ENCODE data around the gene SLC39A6. TPM values are rescaled to one million over a fixed set of nuclear protein-coding genes. Genes with fewer than 3 reads are reported as not detected.
"Not testable (repeated sequence)": the region's sequence is repeated elsewhere in the genome, so short reads cannot be mapped to it uniquely, and the experiment has no call there.

Gene SLC39A6
- polyA plus RNA-seq, 1 of the 3 experiments (the other 2 are of a cell fraction) = 67.4 TPM

DNA sequence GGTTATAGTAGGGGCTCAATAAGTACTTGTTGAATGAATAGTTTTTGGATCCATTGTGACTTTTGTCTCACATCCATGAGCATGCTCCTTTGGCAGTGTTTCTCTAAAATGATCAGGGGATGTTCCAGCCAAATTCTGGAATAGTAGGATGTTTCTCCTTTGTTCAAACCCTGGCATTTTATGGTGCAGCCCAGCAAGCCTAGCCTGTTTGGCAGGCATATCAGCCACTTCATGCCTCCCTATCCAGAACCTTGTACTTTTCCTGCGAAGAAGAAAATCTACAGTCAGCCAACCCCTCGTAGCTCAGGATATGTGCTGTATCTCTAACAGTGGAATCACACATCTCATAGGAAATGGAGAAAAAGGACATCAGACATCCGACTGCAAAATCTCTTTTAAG lies 34.7 kb downstream of the SLC39A6 start:
- ChIA-PET POLR2A (no interaction called here), CTCF (interaction anchor here (0.8 to 7.7 kb wide), 5 partner anchors 9 to 715 kb away, joined by 4 to 136 read pairs (median 5); no protein-coding TSS in a partner anchor)
- Histone ChIP-seq H3K27me3 (ENCODE audit: insufficient read depth) (no peaks in the 10 kb centered on the region), H3K36me3 (replicated peaks in 1 of 2; ENCODE audit: control insufficient read depth in 1 of 2, insufficient read depth in 2 of 2, low read length in 1 of 2) (no peaks in the 10 kb centered on the region), H3K4me1 (ENCODE audit: control insufficient read depth in 1 of 2, insufficient read depth in 2 of 2, low read depth in 1 of 2, low read length in 1 of 2) (no peaks in the 10 kb centered on the region), H3K27ac (ENCODE audit: low read depth in 2 of 2, low read length in 1 of 2) (no peak overlapping the region), H3K4me3 (ENCODE audit: low read depth in 2 of 2, low read length in 1 of 2) (no peak overlapping the region), H4K20me1 (ENCODE audit: insufficient read depth) (no peaks in the 10 kb centered on the region), H3F3A (replicated peaks; ENCODE audit: insufficient read depth) (no peaks in the 10 kb centered on the region), H3K9me3 (no peaks in the 10 kb centered on the region), H3K79me2 (ENCODE audit: insufficient read depth) (no peaks in the 10 kb centered on the region), H3K4me2 (no peak overlapping the region), H2AFZ (ENCODE audit: low read depth) (no peak overlapping the region), H3K9ac (no peak overlapping the region), H3K9me2 (no peaks in the 10 kb centered on the region)
- TF ChIP-seq EZH2phosphoT487 (IDR thresholded peaks at IDR 0.05; ENCODE audit: borderline replicate concordance, low read depth) (no peak), GATA2 (CRISPR knock-in tag; IDR thresholded peaks at IDR 0.05) (no peak)
- TF ChIP-seq, protein P1, sequence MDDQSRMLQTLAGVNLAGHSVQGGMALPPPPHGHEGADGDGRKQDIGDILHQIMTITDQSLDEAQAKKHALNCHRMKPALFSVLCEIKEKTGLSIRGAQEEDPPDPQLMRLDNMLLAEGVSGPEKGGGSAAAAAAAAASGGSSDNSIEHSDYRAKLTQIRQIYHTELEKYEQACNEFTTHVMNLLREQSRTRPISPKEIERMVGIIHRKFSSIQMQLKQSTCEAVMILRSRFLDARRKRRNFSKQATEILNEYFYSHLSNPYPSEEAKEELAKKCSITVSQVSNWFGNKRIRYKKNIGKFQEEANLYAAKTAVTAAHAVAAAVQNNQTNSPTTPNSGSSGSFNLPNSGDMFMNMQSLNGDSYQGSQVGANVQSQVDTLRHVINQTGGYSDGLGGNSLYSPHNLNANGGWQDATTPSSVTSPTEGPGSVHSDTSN (IDR thresholded peaks at IDR 0.05) = no peak
- TF ChIP-seq, protein P2, sequence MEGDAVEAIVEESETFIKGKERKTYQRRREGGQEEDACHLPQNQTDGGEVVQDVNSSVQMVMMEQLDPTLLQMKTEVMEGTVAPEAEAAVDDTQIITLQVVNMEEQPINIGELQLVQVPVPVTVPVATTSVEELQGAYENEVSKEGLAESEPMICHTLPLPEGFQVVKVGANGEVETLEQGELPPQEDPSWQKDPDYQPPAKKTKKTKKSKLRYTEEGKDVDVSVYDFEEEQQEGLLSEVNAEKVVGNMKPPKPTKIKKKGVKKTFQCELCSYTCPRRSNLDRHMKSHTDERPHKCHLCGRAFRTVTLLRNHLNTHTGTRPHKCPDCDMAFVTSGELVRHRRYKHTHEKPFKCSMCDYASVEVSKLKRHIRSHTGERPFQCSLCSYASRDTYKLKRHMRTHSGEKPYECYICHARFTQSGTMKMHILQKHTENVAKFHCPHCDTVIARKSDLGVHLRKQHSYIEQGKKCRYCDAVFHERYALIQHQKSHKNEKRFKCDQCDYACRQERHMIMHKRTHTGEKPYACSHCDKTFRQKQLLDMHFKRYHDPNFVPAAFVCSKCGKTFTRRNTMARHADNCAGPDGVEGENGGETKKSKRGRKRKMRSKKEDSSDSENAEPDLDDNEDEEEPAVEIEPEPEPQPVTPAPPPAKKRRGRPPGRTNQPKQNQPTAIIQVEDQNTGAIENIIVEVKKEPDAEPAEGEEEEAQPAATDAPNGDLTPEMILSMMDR (IDR thresholded peaks at IDR 0.05) = no peak
- DNase-seq = no peak
- 63% methylated on average over 3 of the region's 3 CpGs for WGBS (ENCODE audit: low lambda C conversion rate)

DNA sequence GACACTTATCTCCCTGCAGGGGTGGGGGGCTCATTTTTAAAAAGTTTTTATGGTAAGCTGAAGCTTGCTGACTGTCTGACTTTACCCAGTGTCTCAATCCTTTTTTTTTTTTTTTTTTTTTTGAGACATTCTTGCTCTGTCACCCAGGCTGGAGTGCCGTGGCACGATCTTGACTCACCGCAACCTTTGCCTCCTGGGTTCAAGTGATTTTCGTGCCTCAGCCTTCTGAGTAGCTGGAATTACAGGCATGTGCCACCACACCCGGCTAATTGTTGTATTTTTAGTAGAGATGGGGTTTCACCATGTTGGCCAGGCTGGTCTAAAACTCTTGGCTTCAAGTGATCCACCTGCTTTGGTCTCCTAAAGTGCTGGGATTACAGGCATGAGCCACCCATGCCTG lies 37.0 kb downstream of the SLC39A6 start:
- CTCF ChIA-PET, DNase-seq: not testable (repeated sequence)

DNA sequence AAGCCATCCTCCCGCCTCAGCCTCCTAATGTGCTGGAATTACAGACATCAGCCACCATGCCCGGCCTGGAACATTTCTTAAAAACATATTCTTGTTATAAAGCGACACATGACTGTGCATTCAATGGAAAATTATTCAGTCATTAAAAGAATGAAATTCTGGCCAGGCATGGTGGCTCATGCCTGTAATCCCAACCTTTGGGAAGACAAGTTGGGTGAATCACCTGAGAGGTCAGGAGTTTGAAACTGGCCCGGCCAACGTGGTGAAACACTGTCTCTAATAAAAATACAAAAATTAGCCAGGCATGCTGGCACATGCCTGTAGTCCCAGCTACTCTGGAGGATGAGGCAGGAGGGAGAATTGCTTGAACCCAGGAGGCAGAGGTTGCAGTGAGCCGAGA lies 40.1 kb downstream of the SLC39A6 start:
- no peaks in the 10 kb centered on the region for H3K36me3 ChIP-seq (replicated peaks in 1 of 2; ENCODE audit: control insufficient read depth in 1 of 2, insufficient read depth in 2 of 2, low read length in 1 of 2)
- H3K27ac ChIP-seq (ENCODE audit: low read depth in 2 of 2, low read length in 1 of 2) = no peak overlapping the region
- H3K9me2 ChIP-seq = no peaks in the 10 kb centered on the region
- no peak for DNase-seq
- POLR2A ChIA-PET = no interaction called here
- H3K4me2 ChIP-seq = no peak overlapping the region
- no peaks in the 10 kb centered on the region for H3F3A ChIP-seq (replicated peaks; ENCODE audit: insufficient read depth)
- no peak overlapping the region for H3K9ac ChIP-seq
- 77% methylated on average over 6 of the region's 6 CpGs for WGBS (ENCODE audit: low lambda C conversion rate)
- H3K4me3 ChIP-seq (ENCODE audit: low read depth in 2 of 2, low read length in 1 of 2) = no peak overlapping the region
- H3K27me3 ChIP-seq (ENCODE audit: insufficient read depth) = no peaks in the 10 kb centered on the region
- CTCF ChIA-PET = no interaction called here
- no peaks in the 10 kb centered on the region for H3K4me1 ChIP-seq (ENCODE audit: control insufficient read depth in 1 of 2, insufficient read depth in 2 of 2, low read depth in 1 of 2, low read length in 1 of 2)
- no peaks in the 10 kb centered on the region for H4K20me1 ChIP-seq (ENCODE audit: insufficient read depth)
- no peaks in the 10 kb centered on the region for H3K9me3 ChIP-seq
- TF ChIP-seq FOXM1 (IDR thresholded peaks at IDR 0.05; ENCODE audit: low read depth) = no peak
- TF ChIP-seq TEAD4 (IDR thresholded peaks at IDR 0.05; ENCODE audit: borderline replicate concordance, insufficient read depth) = no peak
- TF ChIP-seq CHD2 (IDR thresholded peaks at IDR 0.05; ENCODE audit: low read length, partially characterized antibody) = no peak
- TF ChIP-seq POLR2AphosphoS5 (IDR thresholded peaks at IDR 0.05; ENCODE audit: low read depth, low read length) = no peak
- no peak for TF ChIP-seq JUND (IDR thresholded peaks at IDR 0.05)
- no peak for TF ChIP-seq GABPA (IDR thresholded peaks at IDR 0.05; ENCODE audit: low read depth)
- TF ChIP-seq YY1 (IDR thresholded peaks at IDR 0.05; ENCODE audit: low read depth) = no peak
- H3K79me2 ChIP-seq (ENCODE audit: insufficient read depth) = no peaks in the 10 kb centered on the region
- no peak overlapping the region for H2AFZ ChIP-seq (ENCODE audit: low read depth)

More for the DNA sequence above, 37.0 kb downstream of the SLC39A6 start:
- H3F3A ChIP-seq (replicated peaks; ENCODE audit: insufficient read depth); H3K9ac ChIP-seq; H3K9me2 ChIP-seq; H3K36me3 ChIP-seq (replicated peaks in 1 of 2; ENCODE audit: control insufficient read depth in 1 of 2, insufficient read depth in 2 of 2, low read length in 1 of 2); H3K4me3 ChIP-seq (ENCODE audit: low read depth in 2 of 2, low read length in 1 of 2); H4K20me1 ChIP-seq (ENCODE audit: insufficient read depth); H3K27me3 ChIP-seq (ENCODE audit: insufficient read depth); H3K9me3 ChIP-seq; H3K79me2 ChIP-seq (ENCODE audit: insufficient read depth); POLR2A ChIA-PET; H3K27ac ChIP-seq (ENCODE audit: low read depth in 2 of 2, low read length in 1 of 2); H3K4me1 ChIP-seq (ENCODE audit: control insufficient read depth in 1 of 2, insufficient read depth in 2 of 2, low read depth in 1 of 2, low read length in 1 of 2); H3K4me2 ChIP-seq; H2AFZ ChIP-seq (ENCODE audit: low read depth): not testable (repeated sequence)
- 71% methylated on average over 4 of the region's 5 CpGs for WGBS (ENCODE audit: low lambda C conversion rate)

All from SK-N-SH (cell line).